HG02678 (cell line): Measurements from ENCODE around the gene CACNA2D2.

ENCODE experiments used
- ATAC-seq: cut with Tn5 transposase; IDR thresholded peaks from one replicate; pipeline ENCODE4 v1.9.1; 2021; ENCODE audit warnings: mild to moderate bottlenecking, moderate library complexity; ENCODE audit not compliant: unreplicated experiment

The CACNA2D2 gene

GRCh38 chr3:50319894-50320625 lies 183.4 kb downstream of the CACNA2D2 start:
- no peak for ATAC-seq

GRCh38 chr3:50319181-50319893 lies 184.1 kb downstream of the CACNA2D2 start:
- no peak for ATAC-seq

GRCh38 chr3:50318615-50319014 lies 184.8 kb downstream of the CACNA2D2 start:
- no peak for ATAC-seq

- no peak for ATAC-seq
These were observed 185.3 kb downstream of the CACNA2D2 start for GRCh38 chr3:50318163-50318562.

- ATAC-seq = no peak
These were observed 186.1 kb downstream of the CACNA2D2 start for GRCh38 chr3:50317300-50317699.

- no peak for ATAC-seq
These were observed 186.7 kb downstream of the CACNA2D2 start for GRCh38 chr3:50316657-50317242.

GRCh38 chr3:50314816-50315215 lies 188.6 kb downstream of the CACNA2D2 start:
- ATAC-seq = no peak

GRCh38 chr3:50314342-50314741 lies 189.1 kb downstream of the CACNA2D2 start:
- no peak for ATAC-seq
